GM23338 (cell line): ENCODE data around the gene WDR53. TPM values are rescaled to one million over a fixed set of nuclear protein-coding genes. Genes with fewer than 3 reads are reported as not detected.

Experiments
- ATAC-seq: fragments of 200-7000 bp; cut with Tn5 transposase; 3 replicates; pipeline ENCODE4 v1.9.1; 2020
- DNase-seq: peaks from one replicate; pipeline ENCODE4 v3.0.0-alpha.2; 2015; ENCODE audit warnings: low spot score
- H2AFZ ChIP-seq: fragments of 200-600 bp; sonication (generic); 2 replicates; pipeline ENCODE4 v1.8.0; 2016; ENCODE audit warnings: antibody characterized with exemption, mild to moderate bottlenecking, moderate library complexity
- H3F3A ChIP-seq: fragments of 200-600 bp; sonication (generic); replicated peaks from 2 replicates; pipeline ENCODE4 v1.8.0; 2017; ENCODE audit warnings: antibody characterized with exemption, mixed run types, low read depth
- H3K27ac ChIP-seq: fragments of 200-600 bp; sonication (generic); 2 replicates; pipeline ENCODE4 v1.6.1; 2016; ENCODE audit warnings: low read depth
- H3K27me3 ChIP-seq: fragments of 200-600 bp; sonication (generic); 2 replicates; pipeline ENCODE4 v1.8.0; 2016; ENCODE audit warnings: mild to moderate bottlenecking, mixed run types, moderate library complexity; ENCODE audit not compliant: insufficient read depth
- H3K36me3 ChIP-seq: fragments of 200-600 bp; sonication (generic); 2 replicates; pipeline ENCODE4 v1.8.0; 2016; ENCODE audit warnings: mild to moderate bottlenecking; ENCODE audit not compliant: insufficient read depth
- H3K4me1 ChIP-seq: fragments of 200-600 bp; sonication (generic); 2 replicates; pipeline ENCODE4 v1.8.0; 2016; ENCODE audit warnings: mild to moderate bottlenecking, moderate library complexity; ENCODE audit not compliant: insufficient read depth
- H3K4me2 ChIP-seq: fragments of 200-600 bp; sonication (generic); 2 replicates; pipeline ENCODE4 v1.7.1; 2017; ENCODE audit warnings: mixed run types
- H3K4me3 ChIP-seq: fragments of 200-600 bp; sonication (generic); 2 replicates; pipeline ENCODE4 v1.6.1; 2016; ENCODE audit warnings: mixed run types
- H3K79me2 ChIP-seq: fragments of 200-600 bp; sonication (generic); replicated peaks from 2 replicates; pipeline ENCODE4 v1.8.0; 2017; ENCODE audit warnings: mild to moderate bottlenecking; ENCODE audit not compliant: insufficient read depth
- H3K9me2 ChIP-seq: fragments of 200-600 bp; sonication (generic); 2 replicates; pipeline ENCODE4 v1.8.0; 2017; ENCODE audit not compliant: insufficient read depth
- H4K20me1 ChIP-seq: fragments of 200-600 bp; sonication (generic); replicated peaks from 2 replicates; pipeline ENCODE4 v1.8.0; 2017; ENCODE audit warnings: mild to moderate bottlenecking; ENCODE audit not compliant: insufficient read depth
- H3K27ac Mint-ChIP-seq: 2 replicates; pipeline ENCODE4 v1.8.0; 2020; ENCODE audit warnings: inconsistent platforms, mild to moderate bottlenecking, moderate library complexity, mixed read lengths
- H3K27me3 Mint-ChIP-seq: 3 replicates; pipeline ENCODE4 v1.8.0; 2022; ENCODE audit warnings: low read depth, mild to moderate bottlenecking, moderate library complexity, mixed read lengths, inconsistent platforms; ENCODE audit not compliant: insufficient read depth, poor library complexity
- H3K36me3 Mint-ChIP-seq: 3 replicates; pipeline ENCODE4 v1.8.0; 2021; ENCODE audit warnings: low read depth, mild to moderate bottlenecking, inconsistent platforms, moderate library complexity, mixed read lengths
- H3K4me1 Mint-ChIP-seq: 3 replicates; pipeline ENCODE4 v1.8.0; 2020; ENCODE audit warnings: mild to moderate bottlenecking, inconsistent platforms, mixed read lengths
- H3K4me3 Mint-ChIP-seq: 3 replicates; pipeline ENCODE4 v1.8.0; 2021; ENCODE audit warnings: moderate library complexity, mild to moderate bottlenecking, inconsistent platforms, mixed read lengths
- H3K9me3 Mint-ChIP-seq: 3 replicates; pipeline ENCODE4 v1.8.0; 2020; ENCODE audit warnings: moderate library complexity, mild to moderate bottlenecking, inconsistent platforms, mixed read lengths
- CREB1 ChIP-seq: fragments of 250-450 bp; sonication (Bioruptor Pico); IDR thresholded peaks from 2 replicates; pipeline ENCODE4 v1.5.0; 2020; ENCODE audit warnings: low read depth, mild to moderate bottlenecking, moderate library complexity
- EZH2 ChIP-seq: fragments of 200-600 bp; sonication (generic); IDR thresholded peaks from one replicate; pipeline ENCODE4 v1.8.0; 2017; ENCODE audit warnings: antibody characterized with exemption, mild to moderate bottlenecking, low read depth; ENCODE audit not compliant: unreplicated experiment
- EZH2phosphoT487 ChIP-seq: fragments of 200-600 bp; sonication (generic); IDR thresholded peaks from one replicate; pipeline ENCODE4 v1.8.1; 2018; ENCODE audit warnings: antibody characterized with exemption; ENCODE audit not compliant: unreplicated experiment
- JUNB ChIP-seq: IDR thresholded peaks from one replicate; pipeline ENCODE4 v1.6.1; 2016; ENCODE audit warnings: antibody characterized with exemption; ENCODE audit not compliant: unreplicated experiment
- NANOG ChIP-seq: IDR thresholded peaks from 2 replicates; pipeline ENCODE4 v1.6.1; 2016; ENCODE audit warnings: antibody characterized with exemption, borderline replicate concordance
- POLR2AphosphoS5 ChIP-seq: IDR thresholded peaks from 2 replicates; pipeline ENCODE4 v1.6.1; 2016; ENCODE audit warnings: antibody characterized with exemption, low read depth
- STAT1 ChIP-seq: IDR thresholded peaks from one replicate; pipeline ENCODE4 v1.6.1; 2016; ENCODE audit warnings: antibody characterized with exemption; ENCODE audit not compliant: unreplicated experiment
- ZNF114 ChIP-seq: fragments of 250-450 bp; sonication (Bioruptor Pico); IDR thresholded peaks from 2 replicates; pipeline ENCODE4 v1.5.0; 2020; ENCODE audit warnings: mild to moderate bottlenecking, moderate library complexity
- polyA plus RNA-seq: library from polyadenylated mRNA; unstranded; fragments of >200 nt; fragmentation: Nextera tagmentation; extraction: Ambion mirVana; gene quantifications from 2 replicates; pipeline ENCODE4 v1.2.1, GENCODE V29; 2016
- total RNA-seq: library from RNA; depleted of rRNA; stranded (reverse); fragments of >200 nt; shearing (Covaris generic); gene quantifications from 2 replicates; pipeline ENCODE4 v1.2.3, GENCODE V29; 2014
- TF ChIP-seq, protein P1 (sequence below): IDR thresholded peaks from one replicate; pipeline ENCODE4 v1.6.1; 2018; ENCODE audit warnings: antibody characterized with exemption; ENCODE audit not compliant: unreplicated experiment
- TF ChIP-seq, protein P2 (sequence below): IDR thresholded peaks from 2 replicates; pipeline ENCODE4 v1.6.1; 2016; ENCODE audit warnings: antibody characterized with exemption
- TF ChIP-seq, protein P3 (sequence below): fragments of 250-450 bp; sonication (Bioruptor Pico); IDR thresholded peaks from 2 replicates; pipeline ENCODE4 v1.5.0; 2020; ENCODE audit warnings: mild to moderate bottlenecking, moderate library complexity
- TF ChIP-seq, protein P4 (sequence below), 2 experiments: fragments of 200-600 bp in 1 of 2; sonication (generic) in 1 of 2; conservative IDR thresholded peaks; 2 replicates each; pipeline versions ENCODE4 v1.5.1 to v1.6.1; 2016 to 2017; ENCODE audit warnings: antibody characterized with exemption in 2 of 2, low read depth in 2 of 2, mild to moderate bottlenecking in 2 of 2, moderate library complexity in 1 of 2

WDR53 gene
- total and polyA plus RNA-seq, 2 experiments from 2014 or later = 6.8 to 29.7 TPM

DNA sequence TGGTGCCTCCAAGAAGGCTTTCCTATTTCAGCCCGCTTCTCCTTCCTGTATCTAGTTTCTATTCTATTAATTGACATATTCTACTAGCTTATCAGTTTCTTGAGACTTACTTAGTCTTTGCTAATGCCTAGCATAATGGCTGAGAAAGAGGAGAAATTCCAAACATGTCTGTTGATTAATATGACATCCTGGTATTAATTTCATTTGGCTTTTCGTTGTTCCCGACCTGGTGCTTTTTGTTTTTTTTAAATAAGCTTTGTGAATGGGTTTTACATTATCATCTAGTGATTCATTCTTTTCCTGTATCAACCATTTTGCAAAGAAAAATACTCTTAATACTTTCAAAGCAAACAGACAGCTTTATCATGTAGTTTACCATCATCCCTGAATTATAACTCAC lies 13.1 kb downstream of the WDR53 start:
- Mint-ChIP-seq H3K36me3 (peaks cover 4% of the 10 kb centered on the region), H3K4me3 (no peak overlapping the region), H3K27ac (no peak overlapping the region), H3K9me3 (peaks cover 12% of the 10 kb centered on the region), H3K27me3 (peaks cover 1% of the 10 kb centered on the region), H3K4me1 (no peaks in the 10 kb centered on the region)
- Histone ChIP-seq H3K27ac (no peak overlapping the region), H2AFZ (no peak overlapping the region), H4K20me1 (no peaks in the 10 kb centered on the region; the same call in none of the 2 replicates), H3K79me2 (no peaks in the 10 kb centered on the region), H3K4me3 (no peak overlapping the region), H3K36me3 (no peaks in the 10 kb centered on the region), H3K4me1 (no peaks in the 10 kb centered on the region), H3K4me2 (no peak overlapping the region), H3K27me3 (no peaks in the 10 kb centered on the region), H3K9me2 (no peaks in the 10 kb centered on the region), H3F3A (no peaks in the 10 kb centered on the region)
- TF ChIP-seq POLR2AphosphoS5 = no peak
- no peak for TF ChIP-seq NANOG
- TF ChIP-seq, protein P1, sequence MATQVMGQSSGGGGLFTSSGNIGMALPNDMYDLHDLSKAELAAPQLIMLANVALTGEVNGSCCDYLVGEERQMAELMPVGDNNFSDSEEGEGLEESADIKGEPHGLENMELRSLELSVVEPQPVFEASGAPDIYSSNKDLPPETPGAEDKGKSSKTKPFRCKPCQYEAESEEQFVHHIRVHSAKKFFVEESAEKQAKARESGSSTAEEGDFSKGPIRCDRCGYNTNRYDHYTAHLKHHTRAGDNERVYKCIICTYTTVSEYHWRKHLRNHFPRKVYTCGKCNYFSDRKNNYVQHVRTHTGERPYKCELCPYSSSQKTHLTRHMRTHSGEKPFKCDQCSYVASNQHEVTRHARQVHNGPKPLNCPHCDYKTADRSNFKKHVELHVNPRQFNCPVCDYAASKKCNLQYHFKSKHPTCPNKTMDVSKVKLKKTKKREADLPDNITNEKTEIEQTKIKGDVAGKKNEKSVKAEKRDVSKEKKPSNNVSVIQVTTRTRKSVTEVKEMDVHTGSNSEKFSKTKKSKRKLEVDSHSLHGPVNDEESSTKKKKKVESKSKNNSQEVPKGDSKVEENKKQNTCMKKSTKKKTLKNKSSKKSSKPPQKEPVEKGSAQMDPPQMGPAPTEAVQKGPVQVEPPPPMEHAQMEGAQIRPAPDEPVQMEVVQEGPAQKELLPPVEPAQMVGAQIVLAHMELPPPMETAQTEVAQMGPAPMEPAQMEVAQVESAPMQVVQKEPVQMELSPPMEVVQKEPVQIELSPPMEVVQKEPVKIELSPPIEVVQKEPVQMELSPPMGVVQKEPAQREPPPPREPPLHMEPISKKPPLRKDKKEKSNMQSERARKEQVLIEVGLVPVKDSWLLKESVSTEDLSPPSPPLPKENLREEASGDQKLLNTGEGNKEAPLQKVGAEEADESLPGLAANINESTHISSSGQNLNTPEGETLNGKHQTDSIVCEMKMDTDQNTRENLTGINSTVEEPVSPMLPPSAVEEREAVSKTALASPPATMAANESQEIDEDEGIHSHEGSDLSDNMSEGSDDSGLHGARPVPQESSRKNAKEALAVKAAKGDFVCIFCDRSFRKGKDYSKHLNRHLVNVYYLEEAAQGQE = no peak
- TF ChIP-seq, protein P2, sequence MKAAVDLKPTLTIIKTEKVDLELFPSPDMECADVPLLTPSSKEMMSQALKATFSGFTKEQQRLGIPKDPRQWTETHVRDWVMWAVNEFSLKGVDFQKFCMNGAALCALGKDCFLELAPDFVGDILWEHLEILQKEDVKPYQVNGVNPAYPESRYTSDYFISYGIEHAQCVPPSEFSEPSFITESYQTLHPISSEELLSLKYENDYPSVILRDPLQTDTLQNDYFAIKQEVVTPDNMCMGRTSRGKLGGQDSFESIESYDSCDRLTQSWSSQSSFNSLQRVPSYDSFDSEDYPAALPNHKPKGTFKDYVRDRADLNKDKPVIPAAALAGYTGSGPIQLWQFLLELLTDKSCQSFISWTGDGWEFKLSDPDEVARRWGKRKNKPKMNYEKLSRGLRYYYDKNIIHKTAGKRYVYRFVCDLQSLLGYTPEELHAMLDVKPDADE = no peak
- TF ChIP-seq, protein P3, sequence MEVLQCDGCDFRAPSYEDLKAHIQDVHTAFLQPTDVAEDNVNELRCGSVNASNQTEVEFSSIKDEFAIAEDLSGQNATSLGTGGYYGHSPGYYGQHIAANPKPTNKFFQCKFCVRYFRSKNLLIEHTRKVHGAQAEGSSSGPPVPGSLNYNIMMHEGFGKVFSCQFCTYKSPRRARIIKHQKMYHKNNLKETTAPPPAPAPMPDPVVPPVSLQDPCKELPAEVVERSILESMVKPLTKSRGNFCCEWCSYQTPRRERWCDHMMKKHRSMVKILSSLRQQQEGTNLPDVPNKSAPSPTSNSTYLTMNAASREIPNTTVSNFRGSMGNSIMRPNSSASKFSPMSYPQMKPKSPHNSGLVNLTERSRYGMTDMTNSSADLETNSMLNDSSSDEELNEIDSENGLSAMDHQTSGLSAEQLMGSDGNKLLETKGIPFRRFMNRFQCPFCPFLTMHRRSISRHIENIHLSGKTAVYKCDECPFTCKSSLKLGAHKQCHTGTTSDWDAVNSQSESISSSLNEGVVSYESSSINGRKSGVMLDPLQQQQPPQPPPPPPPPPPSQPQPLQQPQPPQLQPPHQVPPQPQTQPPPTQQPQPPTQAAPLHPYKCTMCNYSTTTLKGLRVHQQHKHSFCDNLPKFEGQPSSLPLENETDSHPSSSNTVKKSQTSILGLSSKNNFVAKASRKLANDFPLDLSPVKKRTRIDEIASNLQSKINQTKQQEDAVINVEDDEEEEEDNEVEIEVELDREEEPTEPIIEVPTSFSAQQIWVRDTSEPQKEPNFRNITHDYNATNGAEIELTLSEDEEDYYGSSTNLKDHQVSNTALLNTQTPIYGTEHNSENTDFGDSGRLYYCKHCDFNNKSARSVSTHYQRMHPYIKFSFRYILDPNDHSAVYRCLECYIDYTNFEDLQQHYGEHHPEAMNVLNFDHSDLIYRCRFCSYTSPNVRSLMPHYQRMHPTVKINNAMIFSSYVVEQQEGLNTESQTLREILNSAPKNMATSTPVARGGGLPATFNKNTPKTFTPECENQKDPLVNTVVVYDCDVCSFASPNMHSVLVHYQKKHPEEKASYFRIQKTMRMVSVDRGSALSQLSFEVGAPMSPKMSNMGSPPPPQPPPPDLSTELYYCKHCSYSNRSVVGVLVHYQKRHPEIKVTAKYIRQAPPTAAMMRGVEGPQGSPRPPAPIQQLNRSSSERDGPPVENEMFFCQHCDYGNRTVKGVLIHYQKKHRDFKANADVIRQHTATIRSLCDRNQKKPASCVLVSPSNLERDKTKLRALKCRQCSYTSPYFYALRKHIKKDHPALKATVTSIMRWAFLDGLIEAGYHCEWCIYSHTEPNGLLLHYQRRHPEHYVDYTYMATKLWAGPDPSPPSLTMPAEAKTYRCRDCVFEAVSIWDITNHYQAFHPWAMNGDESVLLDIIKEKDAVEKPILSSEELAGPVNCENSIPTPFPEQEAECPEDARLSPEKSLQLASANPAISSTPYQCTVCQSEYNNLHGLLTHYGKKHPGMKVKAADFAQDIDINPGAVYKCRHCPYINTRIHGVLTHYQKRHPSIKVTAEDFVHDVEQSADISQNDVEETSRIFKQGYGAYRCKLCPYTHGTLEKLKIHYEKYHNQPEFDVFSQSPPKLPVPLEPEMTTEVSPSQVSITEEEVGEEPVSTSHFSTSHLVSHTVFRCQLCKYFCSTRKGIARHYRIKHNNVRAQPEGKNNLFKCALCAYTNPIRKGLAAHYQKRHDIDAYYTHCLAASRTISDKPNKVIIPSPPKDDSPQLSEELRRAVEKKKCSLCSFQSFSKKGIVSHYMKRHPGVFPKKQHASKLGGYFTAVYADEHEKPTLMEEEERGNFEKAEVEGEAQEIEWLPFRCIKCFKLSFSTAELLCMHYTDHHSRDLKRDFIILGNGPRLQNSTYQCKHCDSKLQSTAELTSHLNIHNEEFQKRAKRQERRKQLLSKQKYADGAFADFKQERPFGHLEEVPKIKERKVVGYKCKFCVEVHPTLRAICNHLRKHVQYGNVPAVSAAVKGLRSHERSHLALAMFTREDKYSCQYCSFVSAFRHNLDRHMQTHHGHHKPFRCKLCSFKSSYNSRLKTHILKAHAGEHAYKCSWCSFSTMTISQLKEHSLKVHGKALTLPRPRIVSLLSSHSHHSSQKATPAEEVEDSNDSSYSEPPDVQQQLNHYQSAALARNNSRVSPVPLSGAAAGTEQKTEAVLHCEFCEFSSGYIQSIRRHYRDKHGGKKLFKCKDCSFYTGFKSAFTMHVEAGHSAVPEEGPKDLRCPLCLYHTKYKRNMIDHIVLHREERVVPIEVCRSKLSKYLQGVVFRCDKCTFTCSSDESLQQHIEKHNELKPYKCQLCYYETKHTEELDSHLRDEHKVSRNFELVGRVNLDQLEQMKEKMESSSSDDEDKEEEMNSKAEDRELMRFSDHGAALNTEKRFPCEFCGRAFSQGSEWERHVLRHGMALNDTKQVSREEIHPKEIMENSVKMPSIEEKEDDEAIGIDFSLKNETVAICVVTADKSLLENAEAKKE (CRISPR knock-in tag) = no peak
- TF ChIP-seq JUNB = no peak
- TF ChIP-seq EZH2 = no peak
- TF ChIP-seq, protein P4, sequence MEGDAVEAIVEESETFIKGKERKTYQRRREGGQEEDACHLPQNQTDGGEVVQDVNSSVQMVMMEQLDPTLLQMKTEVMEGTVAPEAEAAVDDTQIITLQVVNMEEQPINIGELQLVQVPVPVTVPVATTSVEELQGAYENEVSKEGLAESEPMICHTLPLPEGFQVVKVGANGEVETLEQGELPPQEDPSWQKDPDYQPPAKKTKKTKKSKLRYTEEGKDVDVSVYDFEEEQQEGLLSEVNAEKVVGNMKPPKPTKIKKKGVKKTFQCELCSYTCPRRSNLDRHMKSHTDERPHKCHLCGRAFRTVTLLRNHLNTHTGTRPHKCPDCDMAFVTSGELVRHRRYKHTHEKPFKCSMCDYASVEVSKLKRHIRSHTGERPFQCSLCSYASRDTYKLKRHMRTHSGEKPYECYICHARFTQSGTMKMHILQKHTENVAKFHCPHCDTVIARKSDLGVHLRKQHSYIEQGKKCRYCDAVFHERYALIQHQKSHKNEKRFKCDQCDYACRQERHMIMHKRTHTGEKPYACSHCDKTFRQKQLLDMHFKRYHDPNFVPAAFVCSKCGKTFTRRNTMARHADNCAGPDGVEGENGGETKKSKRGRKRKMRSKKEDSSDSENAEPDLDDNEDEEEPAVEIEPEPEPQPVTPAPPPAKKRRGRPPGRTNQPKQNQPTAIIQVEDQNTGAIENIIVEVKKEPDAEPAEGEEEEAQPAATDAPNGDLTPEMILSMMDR (conservative IDR thresholded peaks at IDR 0.05; ENCODE audit: low read depth in 2 of 2) = no peak
- no peak for TF ChIP-seq CREB1 (CRISPR knock-in tag)
- no peak for TF ChIP-seq EZH2phosphoT487
- no peak for TF ChIP-seq STAT1
- no peak for TF ChIP-seq ZNF114 (CRISPR knock-in tag)
- ATAC-seq (no peak), DNase-seq (no peak)
